Esophagus muscularis mucosa (tissue), 4 donors: Measurements from ENCODE around the gene PTPN4.

Experiments used
- CTCF ChIP-seq, 3 experiments: fragments of 200-600 bp in 2 of 3; fragments of 450-650 bp in 1 of 3; sonication (generic) in 2 of 3; IDR thresholded peaks; one replicate each; pipeline ENCODE4 v1.5.1; 2017 to 2019; ENCODE audit warnings: antibody characterized with exemption in 3 of 3, mild to moderate bottlenecking in 2 of 3, moderate library complexity in 1 of 3
- EP300 ChIP-seq: sonication (generic); formaldehyde crosslinking; IDR thresholded peaks from one replicate; pipeline ENCODE4 v1.6.1; 2017; ENCODE audit warnings: antibody characterized with exemption
- POLR2A ChIP-seq: fragments of 450-650 bp; IDR thresholded peaks from one replicate; pipeline ENCODE4 v1.6.1; 2017; ENCODE audit warnings: antibody characterized with exemption, moderate library complexity, mild to moderate bottlenecking, low read depth
- POLR2AphosphoS5 ChIP-seq, 2 donors: sonication (generic); formaldehyde crosslinking; IDR thresholded peaks; one replicate each; pipeline ENCODE4 v1.6.1; 2017; ENCODE audit warnings: antibody characterized with exemption in 2 of 2

- no peak for TF ChIP-seq POLR2AphosphoS5 (IDR thresholded peaks at IDR 0.05)
- TF ChIP-seq CTCF (IDR thresholded peaks at IDR 0.05) = no peak
- TF ChIP-seq POLR2A = no peak
- no peak for TF ChIP-seq EP300
These were observed 94.2 kb downstream of the PTPN4 start for GRCh38 chr2:119853777-119854399.
